ENCODE measurements around the gene JUNB. TPM values are rescaled to one million over a fixed set of nuclear protein-coding genes. Genes with fewer than 3 reads are reported as not detected.

JUNB gene
- total RNA-seq, 1 experiment from 2014 or later, result 6.6 TPM

- ChIA-PET CTCF (interaction anchor here (1.4 to 14.0 kb wide), 9 partner anchors 12 to 95 kb away, joined by 3 to 341 read pairs (median 8); partner anchors contain the start of gene HOOK2), POLR2A (interaction anchor here (1.4 to 1.7 kb wide), 3 partner anchors 12 to 24 kb away, joined by 3 to 5 read pairs (median 4); no protein-coding TSS in a partner anchor)
- Mint-ChIP-seq H3K36me3 (no peaks in the 10 kb centered on the region), H3K27me3 (ENCODE audit: low read depth) (peaks cover 32% of the 10 kb centered on the region), H3K4me1 (peaks cover 29% of the 10 kb centered on the region), H3K9me3 (no peaks in the 10 kb centered on the region), H3K27ac (peak overlapping the region; percentile 79; the same call in 1 of the 2 replicates), H3K4me3 (peak overlapping the region; percentile 84)
- DNase-seq (ENCODE audit: low spot score) (peak; percentile 98), ATAC-seq (peak; percentile 63)
- TF ChIP-seq MXD4 (CRISPR knock-in tag; IDR thresholded peaks at IDR 0.05; ENCODE audit: borderline replicate concordance) (no peak), CDX4 (CRISPR knock-in tag; IDR thresholded peaks at IDR 0.05; ENCODE audit: borderline replicate concordance) (no peak), NR1H2 (CRISPR knock-in tag; IDR thresholded peaks at IDR 0.05) (no peak), GABPB1 (CRISPR knock-in tag; IDR thresholded peaks at IDR 0.05) (peak; percentile 40; the same call in 1 of the 2 replicates), ZBTB21 (CRISPR knock-in tag; IDR thresholded peaks at IDR 0.05; ENCODE audit: borderline replicate concordance) (peak; percentile 42; the same call in 1 of the 2 replicates), ZNF425 (CRISPR knock-in tag; conservative IDR thresholded peaks at IDR 0.05) (no peak), HMGA2 (CRISPR knock-in tag; IDR thresholded peaks at IDR 0.05) (no peak), FOXJ3 (CRISPR knock-in tag; IDR thresholded peaks at IDR 0.05; ENCODE audit: borderline replicate concordance) (no peak), FOXP1 (CRISPR knock-in tag; IDR thresholded peaks at IDR 0.05; ENCODE audit: borderline replicate concordance) (no peak; the same call in 1 of the 2 replicates), MAX (CRISPR knock-in tag; IDR thresholded peaks at IDR 0.05) (peak; percentile 71), CBFB (CRISPR knock-in tag; IDR thresholded peaks at IDR 0.05; ENCODE audit: low read depth) (no peak), ZSCAN18 (CRISPR knock-in tag; IDR thresholded peaks at IDR 0.05) (no peak), ESRRA (CRISPR knock-in tag; IDR thresholded peaks at IDR 0.05; ENCODE audit: borderline replicate concordance) (no peak), USF1 (CRISPR knock-in tag; IDR thresholded peaks at IDR 0.05) (no peak), E2F4 (CRISPR knock-in tag; IDR thresholded peaks at IDR 0.05; ENCODE audit: borderline replicate concordance, low read depth) (no peak; the same call in 1 of the 2 replicates), GRHL2 (CRISPR knock-in tag; IDR thresholded peaks at IDR 0.05; ENCODE audit: insufficient replicate concordance, severe bottlenecking) (no peak), ZNF232 (CRISPR knock-in tag; IDR thresholded peaks at IDR 0.05) (no peak), ZNF396 (CRISPR knock-in tag; IDR thresholded peaks at IDR 0.05; ENCODE audit: borderline replicate concordance) (no peak), ZMAT4 (CRISPR knock-in tag; IDR thresholded peaks at IDR 0.05) (no peak), MLX (CRISPR knock-in tag; IDR thresholded peaks at IDR 0.05) (no peak), SOX15 (CRISPR knock-in tag; IDR thresholded peaks at IDR 0.05) (no peak), KAT7 (CRISPR knock-in tag; IDR thresholded peaks at IDR 0.05; ENCODE audit: borderline replicate concordance) (no peak), SMAD4 (CRISPR knock-in tag; IDR thresholded peaks at IDR 0.05) (no peak), PRDM15 (CRISPR knock-in tag; IDR thresholded peaks at IDR 0.05) (no peak), NFYB (CRISPR knock-in tag; conservative IDR thresholded peaks at IDR 0.05; ENCODE audit: low read depth) (no peak; the same call in 1 of the 2 replicates)
These were observed 1.2 kb upstream of the JUNB start for GRCh38 chr19:12789904-12790619.

All from WTC11 (cell line).